Activated T-cell treated with anti-CD3 and anti-CD28 coated beads, Interleukin-2, amount 50 U/mL, for 24 hours (primary cell): ENCODE results near the gene HMBS.

ENCODE experiments used
- DNase-seq: peaks from one replicate; pipeline ENCODE4 v3.0.0-alpha.2; 2020
- H3K27ac Mint-ChIP-seq: 2 replicates; pipeline ENCODE4 v1.8.0; 2020; ENCODE audit warnings: mild to moderate bottlenecking, mixed read lengths
- H3K27me3 Mint-ChIP-seq: 2 replicates; pipeline ENCODE4 v1.8.0; 2020; ENCODE audit warnings: mixed read lengths
- H3K36me3 Mint-ChIP-seq: 2 replicates; pipeline ENCODE4 v1.8.0; 2020; ENCODE audit warnings: low read depth, mixed read lengths
- H3K4me1 Mint-ChIP-seq: 2 replicates; pipeline ENCODE4 v1.8.0; 2020; ENCODE audit warnings: low read depth, mixed read lengths
- H3K4me3 Mint-ChIP-seq: 2 replicates; pipeline ENCODE4 v1.8.0; 2020; ENCODE audit warnings: mild to moderate bottlenecking, moderate library complexity, mixed read lengths
- H3K9me3 Mint-ChIP-seq: 2 replicates; pipeline ENCODE4 v1.8.0; 2020; ENCODE audit warnings: mixed read lengths

Gene HMBS

GRCh38 chr11:119088406-119088805 is 3.7 kb downstream of the HMBS start:
- no peaks in the 10 kb centered on the region for H3K27me3 Mint-ChIP-seq
- no peak for DNase-seq
- no peak overlapping the region for H3K27ac Mint-ChIP-seq
- H3K36me3 Mint-ChIP-seq = peaks cover 69% of the 10 kb centered on the region
- H3K9me3 Mint-ChIP-seq = no peaks in the 10 kb centered on the region
- peaks cover 46% of the 10 kb centered on the region for H3K4me1 Mint-ChIP-seq
- H3K4me3 Mint-ChIP-seq = no peak overlapping the region

- Mint-ChIP-seq H3K27me3 (no peaks in the 10 kb centered on the region), H3K36me3 (peaks cover 79% of the 10 kb centered on the region), H3K4me1 (peaks cover 48% of the 10 kb centered on the region), H3K4me3 (no peak overlapping the region), H3K9me3 (no peaks in the 10 kb centered on the region), H3K27ac (no peak overlapping the region)
- DNase-seq = no peak
These were observed 4.6 kb downstream of the HMBS start for GRCh38 chr11:119089319-119089718.

- H3K9me3 Mint-ChIP-seq = no peaks in the 10 kb centered on the region
These were observed 6.5 kb downstream of the HMBS start for GRCh38 chr11:119091178-119091577.

GRCh38 chr11:119091966-119092879 is 7.5 kb downstream of the HMBS start:
- peaks cover 45% of the 10 kb centered on the region for H3K4me1 Mint-ChIP-seq

More at GRCh38 chr11:119091178-119091577, 6.5 kb downstream of the HMBS start:
- H3K27ac Mint-ChIP-seq = peak overlapping the region; percentile 93
- H3K4me3 Mint-ChIP-seq = no peak overlapping the region
- H3K36me3 Mint-ChIP-seq = peaks cover 82% of the 10 kb centered on the region
- H3K27me3 Mint-ChIP-seq = peaks cover 3% of the 10 kb centered on the region
- H3K4me1 Mint-ChIP-seq = peaks cover 43% of the 10 kb centered on the region
- DNase-seq = no peak

DNA sequence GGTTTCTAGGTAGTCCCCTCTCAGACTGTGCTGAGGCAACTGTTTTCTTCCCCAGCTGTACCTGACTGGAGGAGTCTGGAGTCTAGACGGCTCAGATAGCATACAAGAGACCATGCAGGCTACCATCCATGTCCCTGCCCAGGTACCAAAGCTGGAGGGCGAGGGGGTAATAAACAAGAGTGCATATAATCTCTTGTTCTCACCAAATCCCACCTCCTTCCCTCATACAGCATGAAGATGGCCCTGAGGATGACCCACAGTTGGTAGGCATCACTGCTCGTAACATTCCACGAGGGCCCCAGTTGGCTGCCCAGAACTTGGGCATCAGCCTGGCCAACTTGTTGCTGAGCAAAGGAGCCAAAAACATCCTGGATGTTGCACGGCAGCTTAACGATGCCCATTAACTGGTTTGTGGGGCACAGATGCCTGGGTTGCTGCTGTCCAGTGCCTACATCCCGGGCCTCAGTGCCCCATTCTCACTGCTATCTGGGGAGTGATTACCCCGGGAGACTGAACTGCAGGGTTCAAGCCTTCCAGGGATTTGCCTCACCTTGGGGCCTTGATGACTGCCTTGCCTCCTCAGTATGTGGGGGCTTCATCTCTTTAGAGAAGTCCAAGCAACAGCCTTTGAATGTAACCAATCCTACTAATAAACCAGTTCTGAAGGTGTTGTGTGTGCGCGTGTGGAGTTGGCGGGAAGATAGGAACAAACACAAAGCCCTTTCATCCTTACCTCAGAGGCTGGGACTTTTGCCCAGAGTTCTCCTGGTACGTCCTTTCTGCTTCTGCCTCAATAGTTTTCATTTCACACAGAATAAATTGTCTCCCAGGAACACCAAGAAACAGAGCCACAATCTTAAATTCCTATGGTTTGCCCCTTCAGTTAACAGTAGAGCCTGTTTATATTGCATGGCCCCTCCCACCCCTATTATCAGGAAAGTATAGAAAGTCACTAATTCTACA is 8.5 kb downstream of the HMBS start:
- H3K27me3 Mint-ChIP-seq = peaks cover 3% of the 10 kb centered on the region
- H3K9me3 Mint-ChIP-seq = no peaks in the 10 kb centered on the region
- H3K4me3 Mint-ChIP-seq = peak overlapping the region; percentile 93
- peaks cover 39% of the 10 kb centered on the region for H3K4me1 Mint-ChIP-seq
- no peak for DNase-seq
- peaks cover 92% of the 10 kb centered on the region for H3K36me3 Mint-ChIP-seq
- peak overlapping the region; percentile 93 for H3K27ac Mint-ChIP-seq

More at GRCh38 chr11:119091966-119092879, 7.5 kb downstream of the HMBS start:
- DNase-seq = no peak
- H3K4me3 Mint-ChIP-seq = peak overlapping the region; percentile 93
- H3K9me3 Mint-ChIP-seq = no peaks in the 10 kb centered on the region
- H3K27me3 Mint-ChIP-seq = peaks cover 3% of the 10 kb centered on the region
- peak overlapping the region; percentile 93 for H3K27ac Mint-ChIP-seq
- H3K36me3 Mint-ChIP-seq = peaks cover 91% of the 10 kb centered on the region

GRCh38 chr11:119093942-119094815 is 9.5 kb downstream of the HMBS start:
- peak overlapping the region; percentile 93 for H3K4me3 Mint-ChIP-seq
- H3K27me3 Mint-ChIP-seq = peaks cover 3% of the 10 kb centered on the region
- H3K27ac Mint-ChIP-seq = peak overlapping the region; percentile 97
- H3K4me1 Mint-ChIP-seq = peaks cover 43% of the 10 kb centered on the region
- H3K36me3 Mint-ChIP-seq = peaks cover 94% of the 10 kb centered on the region
- H3K9me3 Mint-ChIP-seq = no peaks in the 10 kb centered on the region
- DNase-seq = peak; percentile 74

DNA sequence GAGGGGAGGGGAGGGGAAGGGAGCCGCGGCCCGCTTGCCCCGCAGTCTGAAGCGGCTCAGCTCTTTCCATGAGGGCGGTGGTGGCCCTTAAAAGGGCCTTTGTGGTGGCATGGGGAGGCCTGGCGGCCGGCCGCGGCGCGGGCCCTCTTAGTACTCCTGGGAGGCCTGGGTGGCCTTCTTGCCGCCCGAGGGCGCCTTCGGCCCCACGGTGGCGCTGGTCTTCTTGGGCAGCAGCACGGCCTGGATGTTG is 10.1 kb downstream of the HMBS start:
- Mint-ChIP-seq H3K4me1 (peaks cover 45% of the 10 kb centered on the region), H3K9me3 (no peaks in the 10 kb centered on the region), H3K27me3 (peaks cover 3% of the 10 kb centered on the region), H3K27ac (peak overlapping the region; percentile 97), H3K4me3 (peak overlapping the region; percentile 93), H3K36me3 (peaks cover 95% of the 10 kb centered on the region)
- DNase-seq = no peak

- Mint-ChIP-seq H3K27ac (peak overlapping the region; percentile 97), H3K4me3 (peak overlapping the region; percentile 93), H3K27me3 (peaks cover 3% of the 10 kb centered on the region), H3K36me3 (peaks cover 95% of the 10 kb centered on the region), H3K4me1 (peaks cover 50% of the 10 kb centered on the region), H3K9me3 (no peaks in the 10 kb centered on the region)
- peak; percentile 99 for DNase-seq
These were observed 10.6 kb downstream of the HMBS start for GRCh38 chr11:119095066-119095880.

DNA sequence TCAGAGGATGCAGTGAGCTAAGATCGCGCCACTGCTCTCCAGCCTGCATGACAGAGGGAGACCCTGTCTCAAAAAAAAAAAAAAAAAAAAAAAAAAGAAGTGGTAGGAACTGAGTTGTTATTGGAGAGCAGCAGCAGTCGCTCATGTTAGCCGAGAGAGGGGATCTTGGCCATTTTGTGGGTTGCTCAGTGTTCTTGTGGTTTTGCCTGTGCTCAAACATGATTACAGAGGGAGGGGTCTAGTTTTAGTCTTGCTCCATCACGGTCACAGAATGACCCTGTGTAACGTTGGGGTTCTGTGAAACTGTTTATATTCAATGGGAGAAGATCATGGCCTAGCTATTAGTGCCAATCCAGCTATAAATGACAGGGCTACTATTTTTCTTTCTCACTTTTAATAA is 15.0 kb downstream of the HMBS start:
- DNase-seq = no peak
- Mint-ChIP-seq H3K9me3 (no peaks in the 10 kb centered on the region), H3K4me3 (peak overlapping the region; percentile 88), H3K36me3 (peaks cover 71% of the 10 kb centered on the region), H3K27ac (peak overlapping the region; percentile 99), H3K27me3 (peaks cover 3% of the 10 kb centered on the region), H3K4me1 (peaks cover 43% of the 10 kb centered on the region)

DNA sequence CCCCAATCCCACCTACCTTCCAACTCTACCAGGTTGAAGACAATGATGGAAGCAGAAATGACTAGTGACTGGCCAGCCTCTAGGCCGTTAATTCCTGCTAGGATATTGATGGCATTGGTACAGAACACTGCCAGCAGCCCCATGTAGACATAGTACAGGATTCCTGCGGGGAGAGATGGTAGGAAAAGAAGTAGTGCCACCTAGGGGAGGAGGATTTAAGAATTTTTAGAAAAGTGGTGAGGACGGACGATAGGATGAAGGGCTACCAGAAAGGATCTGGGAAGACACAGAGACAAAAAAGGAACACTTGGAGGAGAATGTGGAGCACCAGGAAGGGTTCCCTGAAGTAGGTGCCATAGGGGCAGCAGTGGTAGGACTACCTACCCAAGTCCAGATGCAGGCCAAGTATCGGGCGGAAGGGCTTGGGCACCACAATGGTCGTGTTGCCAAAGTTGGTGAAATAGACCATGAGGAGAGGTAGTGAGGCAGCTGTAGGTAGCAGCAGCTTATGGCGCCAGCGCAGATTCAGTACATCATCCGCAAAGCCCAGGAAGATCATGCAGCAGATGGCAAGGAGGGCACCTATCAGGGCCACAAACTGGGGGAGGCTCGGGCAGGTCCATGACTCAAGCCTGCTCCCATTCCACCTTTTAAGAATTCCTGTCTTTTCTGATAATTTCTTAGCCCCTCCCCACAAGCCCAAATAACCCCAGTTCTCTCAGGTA is 15.7 kb downstream of the HMBS start:
- Mint-ChIP-seq H3K4me3 (peak overlapping the region; percentile 88), H3K4me1 (peaks cover 46% of the 10 kb centered on the region), H3K27ac (peak overlapping the region; percentile 99), H3K36me3 (peaks cover 64% of the 10 kb centered on the region), H3K9me3 (no peaks in the 10 kb centered on the region), H3K27me3 (peaks cover 1% of the 10 kb centered on the region)
- no peak for DNase-seq

DNA sequence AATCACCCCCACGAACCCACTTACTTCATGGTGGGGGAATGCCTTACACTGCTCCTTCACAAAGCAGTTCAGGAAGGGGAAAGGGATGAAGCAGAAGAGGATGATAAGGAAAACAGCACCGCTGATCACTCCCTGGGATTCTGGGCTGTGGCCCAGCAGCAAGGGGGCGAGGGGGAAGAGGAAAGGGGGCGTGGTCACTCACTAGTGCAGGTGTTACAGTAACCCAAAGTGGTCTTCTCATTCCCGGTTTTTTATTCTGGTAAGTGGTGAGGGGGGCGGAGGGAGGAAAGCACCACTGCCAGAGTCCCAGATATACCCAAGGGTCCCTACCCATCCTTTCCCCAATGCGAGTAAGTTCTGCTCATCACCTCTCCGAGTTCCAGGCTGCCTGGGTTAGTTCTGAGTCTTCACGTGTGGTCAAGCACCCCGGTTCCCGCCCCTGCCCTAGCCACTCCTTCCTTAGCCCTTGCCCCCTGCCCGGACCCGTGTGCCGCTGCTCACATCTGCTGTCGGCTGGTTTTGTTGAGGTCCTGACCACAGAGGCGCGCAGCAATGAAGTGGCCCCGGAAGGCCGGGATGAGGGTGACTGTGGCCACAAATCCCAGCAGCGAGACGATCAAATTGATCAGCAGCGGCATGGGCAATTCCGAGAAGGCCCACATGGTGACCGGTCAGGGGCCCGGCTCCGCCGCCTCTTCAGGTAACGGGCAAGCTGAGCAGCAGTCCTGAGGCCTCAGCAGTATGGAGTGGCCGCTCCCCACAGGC is 16.5 kb downstream of the HMBS start:
- peaks cover 43% of the 10 kb centered on the region for H3K4me1 Mint-ChIP-seq
- H3K27me3 Mint-ChIP-seq = no peaks in the 10 kb centered on the region
- H3K4me3 Mint-ChIP-seq = peak overlapping the region; percentile 88
- H3K9me3 Mint-ChIP-seq = no peaks in the 10 kb centered on the region
- no peak for DNase-seq
- H3K27ac Mint-ChIP-seq = peak overlapping the region; percentile 99
- peaks cover 57% of the 10 kb centered on the region for H3K36me3 Mint-ChIP-seq

DNA sequence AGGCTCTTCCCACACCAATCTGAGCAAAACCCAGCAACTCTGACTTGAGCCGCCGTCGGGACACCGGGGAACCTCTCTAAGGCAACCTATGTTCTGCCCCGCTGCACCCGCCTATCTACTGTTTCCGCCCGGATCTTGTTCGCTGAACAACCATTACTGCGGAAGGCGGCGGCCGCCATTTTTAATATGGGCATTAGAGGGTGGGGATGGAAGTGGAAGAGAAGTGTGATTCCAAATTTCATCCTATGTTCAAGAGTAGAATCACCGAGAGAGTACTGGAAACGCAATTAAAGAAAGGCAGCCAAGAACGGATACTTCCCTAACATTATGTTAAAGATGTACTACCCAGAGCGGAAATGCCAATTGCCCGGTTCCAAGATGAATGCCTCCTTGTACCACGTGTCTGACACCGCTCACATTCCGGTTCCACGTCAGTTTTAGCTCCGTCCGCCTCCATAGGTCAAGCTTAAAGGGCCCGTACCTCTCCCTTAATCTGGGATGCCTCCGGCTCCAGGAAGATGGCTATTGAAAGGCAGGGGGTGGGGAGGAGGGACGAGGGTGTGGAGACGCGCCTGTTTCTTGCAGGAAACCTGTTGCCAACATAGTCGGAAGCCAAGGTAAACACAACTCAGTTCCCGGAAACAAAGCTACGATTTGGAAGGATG is 17.2 kb downstream of the HMBS start, which contains the start of gene DPAGT1:
TSS of gene DPAGT1 (minus strand) at position 95 of the 665 bp plus-strand sequence. CDS start 198 bp downstream, outside the sequence.
- Mint-ChIP-seq H3K9me3 (no peaks in the 10 kb centered on the region), H3K27ac (peak within 1 kb of the TSS; percentile 99), H3K4me1 (peaks cover 45% of the 10 kb centered on the region), H3K36me3 (peaks cover 52% of the 10 kb centered on the region), H3K27me3 (no peaks in the 10 kb centered on the region), H3K4me3 (peak within 1 kb of the TSS; percentile 88)
- peak; percentile 89 for DNase-seq
